D721Med (cell line): ENCODE data around the gene GRIN2A.

Experiments
- DNase-seq: peaks from one replicate; pipeline ENCODE4 v3.0.0; 2011; ENCODE audit warnings: low spot score; ENCODE audit not compliant: insufficient read length
- FAIRE-seq: peaks from 2 replicates; lab custom pipeline; 2011; peaks lifted over from hg19 to GRCh38; lab: Jason Lieb, UNC
- TF ChIP-seq, protein P1 (sequence below): IDR thresholded peaks from 2 replicates; pipeline ENCODE4 v1.5.1; 2012; ENCODE audit warnings: mild to moderate bottlenecking, control low read depth; ENCODE audit not compliant: insufficient read depth; ENCODE audit errors: missing control alignments

The GRIN2A gene

DNA sequence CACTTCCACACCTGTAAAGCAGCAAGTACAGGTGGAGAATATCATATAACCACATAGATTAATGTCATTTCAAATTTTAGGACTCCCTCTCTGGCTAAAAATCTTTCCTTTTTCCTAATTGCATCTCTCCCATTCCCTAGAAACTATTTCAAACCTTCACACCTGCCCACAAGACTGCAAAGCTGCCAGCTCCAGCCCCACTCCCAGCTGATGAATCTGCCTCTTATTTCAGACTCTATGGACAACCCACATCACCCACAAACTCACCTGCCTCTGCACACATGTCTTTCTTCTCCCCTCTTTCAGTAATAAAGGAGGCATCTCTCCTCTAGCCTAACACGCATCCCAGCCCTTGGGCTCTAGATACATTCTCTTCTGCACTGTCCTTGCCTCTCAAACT is 315.1 kb downstream of the GRIN2A start:
- no peak for FAIRE-seq
- TF ChIP-seq, protein P1, sequence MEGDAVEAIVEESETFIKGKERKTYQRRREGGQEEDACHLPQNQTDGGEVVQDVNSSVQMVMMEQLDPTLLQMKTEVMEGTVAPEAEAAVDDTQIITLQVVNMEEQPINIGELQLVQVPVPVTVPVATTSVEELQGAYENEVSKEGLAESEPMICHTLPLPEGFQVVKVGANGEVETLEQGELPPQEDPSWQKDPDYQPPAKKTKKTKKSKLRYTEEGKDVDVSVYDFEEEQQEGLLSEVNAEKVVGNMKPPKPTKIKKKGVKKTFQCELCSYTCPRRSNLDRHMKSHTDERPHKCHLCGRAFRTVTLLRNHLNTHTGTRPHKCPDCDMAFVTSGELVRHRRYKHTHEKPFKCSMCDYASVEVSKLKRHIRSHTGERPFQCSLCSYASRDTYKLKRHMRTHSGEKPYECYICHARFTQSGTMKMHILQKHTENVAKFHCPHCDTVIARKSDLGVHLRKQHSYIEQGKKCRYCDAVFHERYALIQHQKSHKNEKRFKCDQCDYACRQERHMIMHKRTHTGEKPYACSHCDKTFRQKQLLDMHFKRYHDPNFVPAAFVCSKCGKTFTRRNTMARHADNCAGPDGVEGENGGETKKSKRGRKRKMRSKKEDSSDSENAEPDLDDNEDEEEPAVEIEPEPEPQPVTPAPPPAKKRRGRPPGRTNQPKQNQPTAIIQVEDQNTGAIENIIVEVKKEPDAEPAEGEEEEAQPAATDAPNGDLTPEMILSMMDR = no peak
- no peak for DNase-seq

GRCh38 chr16:9864461-9864860 is 317.8 kb downstream of the GRIN2A start:
- no peak for DNase-seq
- TF ChIP-seq, protein P1 = no peak
- FAIRE-seq = no peak

GRCh38 chr16:9862327-9862726 is 319.9 kb downstream of the GRIN2A start:
- FAIRE-seq (no peak), DNase-seq (no peak)
- TF ChIP-seq, protein P1 = no peak

GRCh38 chr16:9860876-9861275 is 321.4 kb downstream of the GRIN2A start:
- TF ChIP-seq, protein P1 = no peak
- FAIRE-seq (no peak), DNase-seq (no peak)

- DNase-seq (no peak), FAIRE-seq (no peak)
- TF ChIP-seq, protein P1 = no peak
Observed at GRCh38 chr16:9859701-9860327, 322.4 kb downstream of the GRIN2A start.

GRCh38 chr16:9854675-9855074 is 327.6 kb downstream of the GRIN2A start:
- DNase-seq = no peak
- TF ChIP-seq, protein P1 = no peak
- FAIRE-seq = no peak

DNA sequence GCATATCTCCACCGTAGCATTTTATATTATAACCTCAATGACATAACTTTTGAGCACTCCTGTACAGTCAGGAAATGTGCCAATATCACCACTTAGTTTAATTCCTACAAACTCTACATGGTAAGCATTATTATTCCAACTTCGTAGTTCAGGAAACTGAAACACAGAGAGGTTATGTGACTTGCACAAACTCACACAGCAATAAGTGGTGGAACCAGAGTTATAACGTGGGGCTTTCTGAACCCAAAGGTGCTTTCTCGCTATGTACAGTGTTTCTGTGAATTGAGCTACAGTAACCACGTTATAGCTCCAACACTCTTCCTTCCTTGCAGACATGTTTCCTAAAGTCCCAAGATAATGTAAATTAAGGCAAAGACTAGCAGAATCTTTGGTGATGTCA is 330.2 kb downstream of the GRIN2A start:
- FAIRE-seq (no peak), DNase-seq (no peak)
- TF ChIP-seq, protein P1 = no peak
